Endothelial cell of umbilical vein (primary cell): ENCODE results near the gene CACNA1A. TPM values are rescaled to one million over a fixed set of nuclear protein-coding genes. Genes with fewer than 3 reads are reported as not detected.

ENCODE experiments used
- BruUV-seq: library from RNA; stranded (reverse); fragments of 400-500 nt; replicated peaks from 2 replicates; lab custom pipeline; 2021; lab: Mats Ljungman, UMichigan
- CTCF ChIA-PET: fragments of 300-600, 350-600 bp; sonication (Branson Sonifier 250); formaldehyde crosslinking; loops from one replicate; lab custom pipeline; 2021; ENCODE audit warnings: antibody characterized with exemption, inconsistent platforms; lab: Charles Lee
- POLR2A ChIA-PET: fragments of 300-600, 350-600 bp; sonication (Branson Sonifier 250); formaldehyde crosslinking; loops from one replicate; lab custom pipeline; 2021; ENCODE audit warnings: antibody characterized with exemption, inconsistent platforms; lab: Charles Lee
- DNase-seq: peaks from one replicate; pipeline ENCODE4 v3.0.0-alpha.2; 2011; ENCODE audit warnings: low read depth, low spot score
- FAIRE-seq: peaks from 2 replicates; lab custom pipeline; 2011; peaks lifted over from hg19 to GRCh38; lab: Jason Lieb, UNC
- H2AFZ ChIP-seq: 2 replicates; pipeline ENCODE4 v1.6.0; 2012; ENCODE audit warnings: low read depth, low read length, control low read depth, inconsistent platforms
- H3K27ac ChIP-seq: 2 replicates; pipeline ENCODE4 v1.5.1; 2011; ENCODE audit warnings: low read depth, mild to moderate bottlenecking, control low read depth, low read length, moderate library complexity; ENCODE audit not compliant: insufficient read depth
- H3K27me3 ChIP-seq, 2 experiments: 2 replicates each; pipeline versions ENCODE4 v1.6.0 to v1.6.1; 2011; ENCODE audit warnings: low read length in 2 of 2, mixed read lengths in 1 of 2; ENCODE audit not compliant: control insufficient read depth in 2 of 2, insufficient read depth in 2 of 2
- H3K36me3 ChIP-seq, 2 experiments: 2 replicates in 1 of 2; 3 replicates in 1 of 2; pipeline ENCODE4 v1.5.1; 2011; ENCODE audit warnings: low read length in 2 of 2, mild to moderate bottlenecking in 1 of 2, moderate library complexity in 1 of 2; ENCODE audit not compliant: control insufficient read depth in 2 of 2, insufficient read depth in 2 of 2; ENCODE audit errors: extremely low read depth in 1 of 2
- H3K4me1 ChIP-seq: 3 replicates; pipeline ENCODE4 v1.5.1; 2011; ENCODE audit warnings: mild to moderate bottlenecking, low read length; ENCODE audit not compliant: control insufficient read depth, insufficient read depth; ENCODE audit errors: extremely low read depth
- H3K4me2 ChIP-seq: 2 replicates; pipeline ENCODE4 v1.6.1; 2011; ENCODE audit warnings: low read length, control low read depth, mixed read lengths; ENCODE audit not compliant: insufficient read depth
- H3K4me3 ChIP-seq, 3 experiments: fragments of 200-600 bp in 1 of 3; sonication (generic), shearing (Covaris generic) in 1 of 3; replicated peaks in 1 of 3; 2 replicates each; pipeline ENCODE4 v1.5.1; 2011 to 2016; ENCODE audit warnings: control low read depth in 3 of 3, low read length in 3 of 3, mild to moderate bottlenecking in 2 of 3, inconsistent platforms in 1 of 3, low read depth in 1 of 3, moderate library complexity in 1 of 3; ENCODE audit not compliant: insufficient read depth in 1 of 3
- H3K79me2 ChIP-seq: 2 replicates; pipeline ENCODE4 v1.6.0; 2012; ENCODE audit warnings: low read length, inconsistent platforms; ENCODE audit not compliant: control insufficient read depth, insufficient read depth
- H3K9ac ChIP-seq: replicated peaks from 2 replicates; pipeline ENCODE3; 2011; ENCODE audit warnings: low read length, control low read depth; ENCODE audit not compliant: insufficient read depth; ENCODE audit errors: extremely low read depth
- H3K9me1 ChIP-seq: replicated peaks from 3 replicates; pipeline ENCODE4 v1.6.0; 2011; ENCODE audit warnings: mild to moderate bottlenecking, low read length; ENCODE audit not compliant: control insufficient read depth, insufficient read depth; ENCODE audit errors: extremely low read depth
- H3K9me3 ChIP-seq: replicated peaks from 2 replicates; pipeline ENCODE4 v1.5.1; 2012; ENCODE audit warnings: low read length, inconsistent platforms; ENCODE audit not compliant: control insufficient read depth, insufficient read depth
- H4K20me1 ChIP-seq: replicated peaks from 2 replicates; pipeline ENCODE3; 2011; ENCODE audit warnings: mild to moderate bottlenecking, low read length; ENCODE audit not compliant: control insufficient read depth, insufficient read depth; ENCODE audit errors: extremely low read depth
- CTCF ChIP-seq, 2 donors: IDR thresholded peaks; 1 replicate in 1 of 2; 2 replicates in 1 of 2; pipeline ENCODE4 v1.5.1; 2011; ENCODE audit warnings: low read length in 2 of 2, mild to moderate bottlenecking in 2 of 2, moderate library complexity in 2 of 2, control low read depth in 1 of 2, inconsistent platforms in 1 of 2, low read depth in 1 of 2; ENCODE audit not compliant: insufficient read depth in 1 of 2; ENCODE audit errors: extremely low read depth in 1 of 2
- EZH2 ChIP-seq: IDR thresholded peaks from 2 replicates; pipeline ENCODE4 v1.6.1; 2012; ENCODE audit warnings: borderline replicate concordance, low read depth, mild to moderate bottlenecking, moderate library complexity, low read length, inconsistent platforms; ENCODE audit not compliant: severe bottlenecking
- FOS ChIP-seq: IDR thresholded peaks from 2 replicates; pipeline ENCODE4 v1.6.1; 2011; ENCODE audit warnings: mild to moderate bottlenecking, low read length, moderate library complexity, borderline replicate concordance; ENCODE audit not compliant: insufficient read depth
- GATA2 ChIP-seq: IDR thresholded peaks from 2 replicates; pipeline ENCODE4 v1.7.0; 2011; ENCODE audit warnings: low read depth, mild to moderate bottlenecking, moderate library complexity, mixed read lengths, low read length; ENCODE audit not compliant: insufficient read length, insufficient read depth
- JUN ChIP-seq: IDR thresholded peaks from 2 replicates; pipeline ENCODE4 v1.6.1; 2011; ENCODE audit warnings: borderline replicate concordance, low read depth; ENCODE audit not compliant: insufficient read length, insufficient read depth
- MYC ChIP-seq: IDR thresholded peaks from one replicate; pipeline ENCODE4 v1.6.1; 2011; ENCODE audit warnings: mild to moderate bottlenecking, low read depth, low read length
- POLR2A ChIP-seq: IDR thresholded peaks from 2 replicates; pipeline ENCODE4 v1.6.1; 2012; ENCODE audit warnings: low read depth, mild to moderate bottlenecking, control low read depth, low read length
- POLR2AphosphoS5 ChIP-seq: IDR thresholded peaks from 2 replicates; pipeline ENCODE4 v1.6.1; 2012; ENCODE audit warnings: low read depth, mild to moderate bottlenecking, control low read depth, low read length, moderate library complexity; ENCODE audit not compliant: insufficient read depth
- dilution Hi-C: fragments of 300-500 bp; cut with MboI; formaldehyde crosslinking; loops from one replicate; pipeline ENCODE4 v1.15.0; 2019; ENCODE audit warnings: low sequenced_read_pairs; ENCODE audit not compliant: extremely low pct_ligation_motif_present
- intact Hi-C: fragments of 100-400 bp; cut with micrococcal nuclease; formaldehyde crosslinking; loops from one replicate; pipeline ENCODE4 v1.10.0; 2022
- polyA plus RNA-seq, 4 experiments: library from polyadenylated mRNA; depleted of rRNA in 3 of 4; stranded (reverse) in 3 of 4; unstranded in 1 of 4; fragments of >200 nt; gene quantifications; 2 replicates each; pipeline versions ENCODE4 v1.2.1 to v1.2.3, GENCODE V29; 2011 to 2012; ENCODE audit warnings: missing spikeins in 1 of 4
- total RNA-seq: library from RNA; stranded (reverse); gene quantifications from 2 replicates; pipeline ENCODE4 v1.2.3, GENCODE V29; 2021
- TF ChIP-seq, protein P1 (sequence below): IDR thresholded peaks from 2 replicates; pipeline ENCODE4 v1.6.1; 2011; ENCODE audit not compliant: insufficient read depth, insufficient read length

CACNA1A gene
- total and polyA plus RNA-seq, 2 donors (not counting 3 experiments of a cell fraction or from before 2014, with no cell fraction given): 0.17 to 0.38 TPM

- dilution Hi-C loops: no loop called here
- CTCF ChIA-PET: interaction anchor here (1.0 kb wide), 1 partner anchor 134 kb away, joined by 3 read pairs; no protein-coding TSS in a partner anchor
- H3K27me3 ChIP-seq: peaks cover 0 to 2% of the 10 kb centered on the region in 2 experiments
- no peak for DNase-seq
- FAIRE-seq: no peak
- no peak overlapping the region for H3K4me2 ChIP-seq
- intact Hi-C loops: no loop called here
- BruUV-seq: no TSS peak
- H3K36me3 ChIP-seq: no peaks in the 10 kb centered on the region
- no peaks in the 10 kb centered on the region for H3K9me3 ChIP-seq
- POLR2A ChIA-PET: no interaction called here
- no peaks in the 10 kb centered on the region for H3K9me1 ChIP-seq
- no peaks in the 10 kb centered on the region for H3K79me2 ChIP-seq
- no peak for TF ChIP-seq CTCF (IDR thresholded peaks at IDR 0.05; ENCODE audit: extremely low read depth in 1 of 2, insufficient read depth in 1 of 2, low read depth in 1 of 2, low read length in 2 of 2)
- TF ChIP-seq FOS: no peak
- TF ChIP-seq, protein P1, sequence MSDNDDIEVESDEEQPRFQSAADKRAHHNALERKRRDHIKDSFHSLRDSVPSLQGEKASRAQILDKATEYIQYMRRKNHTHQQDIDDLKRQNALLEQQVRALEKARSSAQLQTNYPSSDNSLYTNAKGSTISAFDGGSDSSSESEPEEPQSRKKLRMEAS: no peak
- no peak for TF ChIP-seq MYC
- TF ChIP-seq POLR2A: no peak
- TF ChIP-seq JUN: no peak
- TF ChIP-seq GATA2: no peak
- TF ChIP-seq EZH2: no peak
- no peak for TF ChIP-seq POLR2AphosphoS5
- no peaks in the 10 kb centered on the region for H4K20me1 ChIP-seq
- no peak overlapping the region for H3K27ac ChIP-seq
- H3K4me1 ChIP-seq: no peaks in the 10 kb centered on the region
- H3K9ac ChIP-seq: no peak overlapping the region
- H2AFZ ChIP-seq: no peak overlapping the region
- H3K4me3 ChIP-seq: no peak overlapping the region
These were observed 94.4 kb downstream of the CACNA1A start for GRCh38 chr19:13411899-13412298.
